Nephron progenitor cell (in vitro differentiated cells): ENCODE measurements around the gene PRSS50.

Source experiments
- DNase-seq: peaks from one replicate; pipeline ENCODE4 v3.0.0; 2021
- H3K27ac Mint-ChIP-seq: 2 replicates; pipeline ENCODE4 v1.8.0; 2021; ENCODE audit warnings: mild to moderate bottlenecking, moderate library complexity, mixed read lengths
- H3K27me3 Mint-ChIP-seq: 2 replicates; pipeline ENCODE4 v1.8.0; 2021; ENCODE audit warnings: mild to moderate bottlenecking, low read depth, mixed read lengths; ENCODE audit not compliant: poor library complexity
- H3K36me3 Mint-ChIP-seq: 2 replicates; pipeline ENCODE4 v1.8.0; 2021; ENCODE audit warnings: low read depth, mixed read lengths
- H3K4me1 Mint-ChIP-seq: 2 replicates; pipeline ENCODE4 v1.8.0; 2021; ENCODE audit warnings: mixed read lengths
- H3K4me3 Mint-ChIP-seq: 2 replicates; pipeline ENCODE4 v1.8.0; 2021; ENCODE audit warnings: mild to moderate bottlenecking, moderate library complexity, mixed read lengths
- H3K9me3 Mint-ChIP-seq: 2 replicates; pipeline ENCODE4 v1.8.0; 2021; ENCODE audit warnings: mild to moderate bottlenecking, moderate library complexity, mixed read lengths
- CTCF ChIP-seq: fragments of 200-600 bp; sonication (generic); IDR thresholded peaks from 2 replicates; pipeline ENCODE4 v1.5.0; 2021; ENCODE audit warnings: antibody characterized with exemption

The PRSS50 gene

GRCh38 chr3:46668116-46668515 lies 49.6 kb downstream of the PRSS50 start:
- no peak overlapping the region for H3K27ac Mint-ChIP-seq
- H3K36me3 Mint-ChIP-seq, result no peaks in the 10 kb centered on the region
- H3K27me3 Mint-ChIP-seq, result peaks cover 4% of the 10 kb centered on the region
- no peak overlapping the region for H3K4me3 Mint-ChIP-seq
- H3K9me3 Mint-ChIP-seq, result no peaks in the 10 kb centered on the region
- DNase-seq, result no peak
- peaks cover 63% of the 10 kb centered on the region for H3K4me1 Mint-ChIP-seq
- TF ChIP-seq CTCF, result no peak

GRCh38 chr3:46667657-46668056 lies 50.0 kb downstream of the PRSS50 start:
- H3K4me3 Mint-ChIP-seq, result no peak overlapping the region
- H3K27me3 Mint-ChIP-seq, result peaks cover 4% of the 10 kb centered on the region
- no peaks in the 10 kb centered on the region for H3K9me3 Mint-ChIP-seq
- H3K4me1 Mint-ChIP-seq, result peaks cover 66% of the 10 kb centered on the region
- H3K36me3 Mint-ChIP-seq, result no peaks in the 10 kb centered on the region
- no peak for DNase-seq
- no peak for TF ChIP-seq CTCF
- no peak overlapping the region for H3K27ac Mint-ChIP-seq

- no peak for TF ChIP-seq CTCF
- Mint-ChIP-seq H3K27ac (peak overlapping the region; percentile 41), H3K9me3 (no peaks in the 10 kb centered on the region), H3K27me3 (peaks cover 8% of the 10 kb centered on the region), H3K4me3 (no peak overlapping the region), H3K36me3 (no peaks in the 10 kb centered on the region), H3K4me1 (peaks cover 72% of the 10 kb centered on the region)
- no peak for DNase-seq
These were observed 50.5 kb downstream of the PRSS50 start for GRCh38 chr3:46667061-46667621.

- Mint-ChIP-seq H3K27me3 (peaks cover 9% of the 10 kb centered on the region), H3K9me3 (no peaks in the 10 kb centered on the region), H3K27ac (peak overlapping the region; percentile 41), H3K4me1 (peaks cover 78% of the 10 kb centered on the region), H3K4me3 (no peak overlapping the region), H3K36me3 (no peaks in the 10 kb centered on the region)
- no peak for DNase-seq
- no peak for TF ChIP-seq CTCF
These were observed 51.2 kb downstream of the PRSS50 start for GRCh38 chr3:46666453-46666845.

- DNase-seq, result no peak
- no peak for TF ChIP-seq CTCF
These were observed 51.8 kb downstream of the PRSS50 start for GRCh38 chr3:46665763-46666452.

More at GRCh38 chr3:46665763-46666452, 51.8 kb downstream of the PRSS50 start:
- Mint-ChIP-seq H3K4me3 (peak overlapping the region; percentile 15), H3K27ac (peak overlapping the region; percentile 71), H3K9me3 (no peaks in the 10 kb centered on the region), H3K36me3 (no peaks in the 10 kb centered on the region), H3K27me3 (peaks cover 9% of the 10 kb centered on the region), H3K4me1 (peaks cover 79% of the 10 kb centered on the region)
